ENCODE results near the gene ADAMTS15. TPM values are rescaled to one million over a fixed set of nuclear protein-coding genes. Genes with fewer than 3 reads are reported as not detected.

ADAMTS15 gene
- total RNA-seq, 4 donors from 2014 or later, result 1.6 to 8.2 (median 2.4) TPM

GRCh38 chr11:130411223-130411622, 37.2 kb upstream of the ADAMTS15 start:
- DNase-seq, result no peak
- H3K4me1 ChIP-seq, result peaks cover 0 to 9% (median 6%) of the 10 kb centered on the region in 4 donors
- H3K4me3 ChIP-seq, result no peak overlapping the region
- no peak overlapping the region for H3K27ac ChIP-seq
- in situ Hi-C loops (cut with MboI; ENCODE audit: low pct_ligation_motif_present in 1 of 4, low pct_unique_long_range_greater_than_20kb in 1 of 4, low sequenced_read_pairs in 3 of 4) (loop anchor here in 1 of 4 donors (25.0 kb wide), 1 partner anchor 199 kb away; no protein-coding TSS in a partner anchor), intact Hi-C loops (cut with DNase I; ENCODE audit: low total_unique reads) (no loop called here)
- no peaks in the 10 kb centered on the region for H3K9me3 ChIP-seq
- TF ChIP-seq EP300 (IDR thresholded peaks at IDR 0.05; ENCODE audit: low read depth), result no peak
- TF ChIP-seq CTCF (IDR thresholded peaks at IDR 0.05), result no peak
- no peak for TF ChIP-seq POLR2A (IDR thresholded peaks at IDR 0.05)
- TF ChIP-seq POLR2AphosphoS5 (IDR thresholded peaks at IDR 0.05), result no peak
- H3K36me3 ChIP-seq, result no peaks in the 10 kb centered on the region
- 73 to 86% methylated on average over 2 to 11 of the region's 11 CpGs for WGBS, 2 donors (ENCODE audit: low coverage in 1 of 2)
- no peaks in the 10 kb centered on the region for H3K27me3 ChIP-seq

GRCh38 chr11:130413405-130414106, 34.9 kb upstream of the ADAMTS15 start:
- no peak overlapping the region for H3K4me3 ChIP-seq
- H3K27me3 ChIP-seq, result no peaks in the 10 kb centered on the region
- WGBS, 2 donors (ENCODE audit: low coverage in 1 of 2), result 86 to 95% methylated on average over 10 to 16 of the region's 16 CpGs
- in situ Hi-C loops (cut with MboI; ENCODE audit: low pct_ligation_motif_present in 1 of 4, low pct_unique_long_range_greater_than_20kb in 1 of 4, low sequenced_read_pairs in 3 of 4), result loop anchor here in 1 of 4 donors (25.0 kb wide), 1 partner anchor 201 kb away; no protein-coding TSS in a partner anchor
- TF ChIP-seq POLR2AphosphoS5 (IDR thresholded peaks at IDR 0.05) (no peak), EP300 (IDR thresholded peaks at IDR 0.05; ENCODE audit: low read depth) (no peak), CTCF (IDR thresholded peaks at IDR 0.05) (no peak), POLR2A (IDR thresholded peaks at IDR 0.05) (no peak)
- peaks cover 0 to 4% (median under 1%) of the 10 kb centered on the region in 4 donors for H3K4me1 ChIP-seq
- intact Hi-C loops (cut with DNase I; ENCODE audit: low total_unique reads), result no loop called here
- peak overlapping the region in 3 of 4 donors; percentile 50 to 65 (median 55) for H3K27ac ChIP-seq
- no peaks in the 10 kb centered on the region for H3K36me3 ChIP-seq
- no peaks in the 10 kb centered on the region for H3K9me3 ChIP-seq
- DNase-seq, result no peak

- Histone ChIP-seq H3K36me3 (no peaks in the 10 kb centered on the region), H3K4me1 (peaks cover 0 to 2% (median 0%) of the 10 kb centered on the region in 4 donors), H3K27ac (peak overlapping the region in 3 of 4 donors; percentile 50 to 65 (median 55)), H3K4me3 (no peak overlapping the region), H3K27me3 (no peaks in the 10 kb centered on the region), H3K9me3 (no peaks in the 10 kb centered on the region)
- no peak for DNase-seq
- TF ChIP-seq CTCF (IDR thresholded peaks at IDR 0.05), result no peak
- TF ChIP-seq POLR2A (IDR thresholded peaks at IDR 0.05), result no peak
- no peak for TF ChIP-seq POLR2AphosphoS5 (IDR thresholded peaks at IDR 0.05)
- no peak for TF ChIP-seq EP300 (IDR thresholded peaks at IDR 0.05; ENCODE audit: low read depth)
- 75 to 83% methylated on average over 11 to 24 of the region's 24 CpGs for WGBS, 2 donors (ENCODE audit: low coverage in 1 of 2)
- in situ Hi-C loops (cut with MboI; ENCODE audit: low pct_ligation_motif_present in 1 of 4, low pct_unique_long_range_greater_than_20kb in 1 of 4, low sequenced_read_pairs in 3 of 4), result loop anchor here in 1 of 4 donors (25.0 kb wide), 1 partner anchor 202 kb away; no protein-coding TSS in a partner anchor
- intact Hi-C loops (cut with DNase I; ENCODE audit: low total_unique reads), result no loop called here
Observed at GRCh38 chr11:130414107-130415080, 34.1 kb upstream of the ADAMTS15 start.
